ENCODE data around the gene MAST3.

The MAST3 gene

DNA sequence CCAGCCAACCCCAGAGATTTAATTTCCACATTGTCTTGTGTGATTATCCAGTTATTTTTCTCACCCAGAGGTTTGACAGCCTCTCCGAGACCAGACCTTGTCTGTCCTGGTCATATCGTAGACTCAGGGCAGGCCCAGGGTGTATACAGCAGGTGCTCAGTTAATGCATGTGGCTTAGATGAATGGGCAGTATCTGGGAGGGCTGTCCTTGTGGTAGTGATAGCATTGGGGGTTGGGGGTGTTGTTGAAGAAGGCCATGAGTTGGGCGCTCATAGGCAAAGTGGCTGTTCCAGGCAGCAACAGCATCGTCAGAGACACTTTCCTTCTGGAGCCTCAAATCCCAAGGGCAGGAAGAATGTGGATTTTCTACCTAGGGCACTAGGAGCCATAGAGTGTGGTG is 16.9 kb downstream of the MAST3 start:
- DNase-seq = no peak

DNA sequence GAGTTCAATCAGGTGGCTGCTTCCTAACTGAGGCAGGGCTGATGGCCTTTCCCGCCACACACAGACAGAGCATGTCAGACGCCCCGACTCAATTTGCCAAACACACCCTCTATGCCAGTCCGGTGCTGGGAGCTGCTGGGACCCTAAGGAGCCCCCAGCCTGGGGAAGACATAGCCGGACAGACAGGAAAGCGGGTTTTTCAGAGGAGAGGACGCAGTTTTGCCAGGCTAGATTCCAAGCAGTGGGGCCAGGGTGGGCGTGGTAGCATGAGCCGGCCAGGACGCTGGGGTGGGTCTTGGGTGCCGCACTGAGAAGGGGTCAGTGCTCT is 19.8 kb downstream of the MAST3 start:
- DNase-seq = no peak

GRCh38 chr19:18117692-18118378 is 20.3 kb downstream of the MAST3 start:
- peak; percentile 97 for DNase-seq

GRCh38 chr19:18118420-18119012 is 20.9 kb downstream of the MAST3 start:
- DNase-seq = no peak

DNA sequence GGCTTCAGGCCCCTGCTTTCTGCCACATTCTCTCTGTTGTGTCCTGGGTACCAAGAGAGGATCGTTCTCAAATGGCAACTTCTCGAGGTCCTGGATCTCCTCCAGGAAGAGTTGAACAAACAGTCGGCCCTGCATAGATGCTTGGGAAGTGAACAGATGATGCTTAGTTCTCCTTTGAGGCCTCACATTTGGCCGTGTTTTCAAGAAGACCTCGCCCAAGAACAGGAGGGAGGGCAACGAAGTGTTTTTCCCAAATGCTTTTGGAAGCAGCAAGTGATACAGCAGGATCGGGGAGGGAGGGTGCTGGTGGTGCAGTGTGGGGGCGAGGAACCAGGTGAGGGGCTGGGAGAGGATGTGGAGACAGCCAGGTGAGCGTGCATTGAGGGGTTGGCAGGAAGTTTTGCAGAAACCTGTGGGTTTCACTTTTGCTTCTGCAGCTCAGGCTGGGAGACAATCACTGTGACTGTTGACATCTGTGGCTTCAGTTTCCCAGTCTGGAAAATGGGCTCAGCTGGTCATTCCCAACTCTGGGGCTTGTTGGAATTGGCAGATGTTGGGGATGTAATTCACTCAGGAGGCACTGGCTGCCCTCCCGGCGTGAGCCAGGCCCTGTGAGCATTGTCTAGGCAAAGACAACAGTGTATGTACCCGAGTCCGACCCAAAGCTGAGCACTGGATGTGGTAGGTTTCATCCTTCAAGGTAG is 21.6 kb downstream of the MAST3 start:
- DNase-seq = peak; percentile 66

DNA sequence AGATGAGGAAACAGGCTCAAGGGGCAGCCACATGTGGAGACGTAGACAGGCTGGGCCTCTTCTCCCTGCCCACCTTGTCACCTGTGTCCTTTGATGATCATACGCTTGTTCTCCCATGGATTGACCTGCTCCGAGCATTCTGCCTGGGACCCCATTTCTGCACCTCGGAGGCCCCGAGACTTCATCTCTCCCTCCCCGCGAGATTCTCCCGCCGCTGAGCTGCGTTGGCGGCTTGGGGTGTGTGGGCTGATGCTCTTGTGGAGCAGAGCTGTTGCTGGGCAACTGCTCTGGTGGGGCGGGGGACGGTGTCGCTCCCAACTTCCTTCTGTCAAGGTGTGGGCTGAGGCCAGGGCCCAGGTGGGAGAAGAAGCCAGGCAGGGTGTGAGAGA is 22.1 kb downstream of the MAST3 start:
- peak; percentile 70 for DNase-seq

DNA sequence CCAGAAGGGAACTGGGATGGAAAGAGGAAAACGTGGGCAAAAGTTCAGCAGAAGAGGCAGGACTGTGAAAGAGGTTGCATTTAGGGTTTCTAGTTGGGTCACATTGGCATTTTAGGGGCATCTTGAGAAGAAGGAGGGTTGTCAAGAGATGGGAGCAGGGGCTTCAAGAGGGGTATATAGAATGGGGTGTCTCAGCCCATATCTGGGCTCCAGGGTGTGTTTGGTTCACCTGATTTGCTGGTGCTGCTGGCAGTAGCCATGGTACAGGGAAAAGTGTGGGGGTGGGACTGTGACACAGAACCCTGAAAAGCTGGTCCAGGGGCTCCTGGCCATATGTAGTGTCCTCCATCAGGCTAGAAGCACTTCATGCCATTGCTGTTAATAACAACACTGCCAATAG is 22.5 kb downstream of the MAST3 start:
- no peak for DNase-seq

DNA sequence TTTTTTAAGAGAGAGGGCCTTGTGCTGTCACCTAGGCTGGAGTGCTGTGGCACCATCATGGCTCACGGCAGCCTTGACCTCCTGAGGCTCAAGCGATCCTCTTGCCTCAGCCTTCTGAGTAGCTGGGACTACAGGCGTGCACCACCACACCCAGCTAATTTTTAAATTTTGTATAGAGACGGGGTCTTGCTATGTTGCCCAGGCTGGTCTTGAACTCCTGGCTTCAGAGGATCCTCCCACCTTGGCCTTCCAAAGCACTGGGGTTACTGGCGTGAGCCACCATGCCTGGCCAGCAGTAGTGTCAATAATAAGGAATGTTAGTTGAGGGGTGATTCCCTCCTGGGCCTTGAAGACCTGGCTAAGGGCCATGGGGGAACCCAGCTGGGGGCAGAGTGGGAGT is 23.6 kb downstream of the MAST3 start:
- no peak for DNase-seq

- DNase-seq = no peak
Measured at GRCh38 chr19:18122424-18122823, 24.8 kb downstream of the MAST3 start.

DNA sequence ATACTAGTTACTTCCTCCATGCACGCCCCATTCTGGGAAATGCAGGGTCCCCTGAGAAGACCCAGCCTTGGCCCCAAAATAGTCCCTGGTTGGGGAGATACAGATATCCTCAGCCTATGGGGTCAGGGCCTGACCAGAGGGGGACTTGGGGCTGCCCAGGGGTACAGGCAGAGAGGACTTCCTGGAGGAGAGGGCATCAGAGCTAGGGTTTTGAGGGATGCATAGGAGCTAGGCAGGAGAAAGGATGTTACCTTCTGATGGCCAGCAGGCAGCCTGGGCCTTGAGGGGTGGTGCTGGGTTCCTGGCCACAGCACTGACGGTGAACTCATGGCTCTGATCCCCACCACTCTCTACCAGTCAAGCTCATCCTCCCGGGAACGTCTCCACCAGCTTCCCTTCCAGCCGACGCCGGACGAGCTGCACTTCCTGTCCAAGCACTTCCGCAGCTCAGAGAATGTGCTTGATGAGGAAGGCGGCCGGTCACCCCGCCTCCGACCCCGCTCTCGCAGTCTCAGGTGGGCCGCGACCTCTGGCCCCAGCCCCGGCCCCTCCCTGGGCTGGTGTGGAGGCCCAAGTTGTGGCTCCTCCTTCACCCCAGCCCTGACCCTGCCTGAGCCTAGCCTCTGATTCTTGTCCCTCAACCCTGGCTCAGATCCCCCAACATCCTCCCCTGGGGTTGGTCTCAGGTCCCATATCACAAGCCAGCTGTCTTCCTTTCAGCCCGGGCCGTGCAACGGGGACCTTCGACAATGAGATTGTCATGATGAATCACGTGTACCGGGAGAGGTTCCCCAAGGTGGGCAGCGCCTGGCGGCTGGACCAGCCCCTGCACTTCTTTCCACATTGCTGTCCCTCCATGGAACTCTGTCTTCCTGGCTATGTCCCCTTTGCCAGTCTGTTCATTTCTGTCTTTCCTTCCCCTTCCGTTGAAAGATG is 25.6 kb downstream of the MAST3 start:
- DNase-seq = no peak

DNA sequence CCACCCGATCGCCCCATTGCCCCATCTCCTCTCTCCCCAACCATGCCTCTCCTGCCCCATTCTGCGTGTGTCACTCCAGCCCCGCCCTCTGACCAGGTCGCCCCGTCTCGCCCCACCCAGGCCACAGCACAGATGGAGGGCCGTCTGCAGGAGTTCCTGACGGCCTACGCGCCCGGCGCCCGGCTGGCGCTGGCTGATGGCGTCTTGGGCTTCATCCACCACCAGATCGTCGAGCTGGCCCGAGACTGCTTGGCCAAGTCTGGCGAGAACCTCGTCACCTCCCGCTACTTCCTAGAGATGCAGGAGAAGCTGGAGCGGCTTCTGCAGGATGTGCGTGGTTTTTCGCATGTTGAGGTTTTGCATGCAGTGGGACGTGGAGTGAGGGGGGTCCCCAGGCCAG is 26.2 kb downstream of the MAST3 start:
- DNase-seq = no peak

DNA sequence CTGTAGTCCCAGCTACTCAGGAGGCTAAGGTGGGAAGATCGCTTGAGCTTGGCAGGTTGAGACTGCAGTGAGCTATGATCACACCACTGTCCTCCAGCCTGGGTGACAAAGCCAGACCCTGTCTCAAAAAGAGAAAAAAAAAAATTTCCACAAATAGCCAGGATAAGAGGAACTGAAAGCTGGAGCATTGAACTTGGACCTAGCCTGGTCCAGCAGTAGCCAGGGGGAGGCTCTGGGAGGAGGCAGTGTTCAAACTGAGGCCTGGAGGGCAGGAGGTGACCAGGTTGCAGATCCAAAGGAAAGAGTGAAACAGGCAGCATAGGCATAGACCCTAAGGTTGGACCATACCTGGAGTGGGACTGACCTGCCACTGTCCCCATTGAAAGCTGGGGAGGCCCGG is 28.5 kb downstream of the MAST3 start:
- DNase-seq = no peak

GRCh38 chr19:18128044-18128443 is 30.5 kb downstream of the MAST3 start:
- DNase-seq = peak; percentile 53

DNA sequence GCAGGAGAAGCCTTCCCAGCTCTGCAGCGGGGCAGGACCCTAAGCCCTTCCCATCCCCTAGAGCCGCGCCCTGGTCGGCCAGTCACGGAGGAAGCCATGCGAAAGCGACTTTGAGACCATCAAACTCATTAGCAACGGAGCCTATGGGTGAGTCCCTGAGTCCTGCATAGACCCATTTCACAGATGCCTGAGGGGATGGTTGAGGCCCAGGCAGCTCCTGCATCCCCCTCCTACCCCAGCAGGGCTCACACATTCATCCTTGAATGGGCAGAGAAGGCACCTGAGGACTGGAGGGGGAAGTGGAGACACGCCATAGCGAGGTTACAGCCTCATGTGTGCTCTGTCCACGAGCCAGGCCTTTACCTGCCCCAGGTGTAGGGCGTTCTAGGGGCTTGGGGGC is 31.2 kb downstream of the MAST3 start:
- DNase-seq = no peak

GRCh38 chr19:18130523-18131242 is 33.1 kb downstream of the MAST3 start:
- no peak for DNase-seq

DNA sequence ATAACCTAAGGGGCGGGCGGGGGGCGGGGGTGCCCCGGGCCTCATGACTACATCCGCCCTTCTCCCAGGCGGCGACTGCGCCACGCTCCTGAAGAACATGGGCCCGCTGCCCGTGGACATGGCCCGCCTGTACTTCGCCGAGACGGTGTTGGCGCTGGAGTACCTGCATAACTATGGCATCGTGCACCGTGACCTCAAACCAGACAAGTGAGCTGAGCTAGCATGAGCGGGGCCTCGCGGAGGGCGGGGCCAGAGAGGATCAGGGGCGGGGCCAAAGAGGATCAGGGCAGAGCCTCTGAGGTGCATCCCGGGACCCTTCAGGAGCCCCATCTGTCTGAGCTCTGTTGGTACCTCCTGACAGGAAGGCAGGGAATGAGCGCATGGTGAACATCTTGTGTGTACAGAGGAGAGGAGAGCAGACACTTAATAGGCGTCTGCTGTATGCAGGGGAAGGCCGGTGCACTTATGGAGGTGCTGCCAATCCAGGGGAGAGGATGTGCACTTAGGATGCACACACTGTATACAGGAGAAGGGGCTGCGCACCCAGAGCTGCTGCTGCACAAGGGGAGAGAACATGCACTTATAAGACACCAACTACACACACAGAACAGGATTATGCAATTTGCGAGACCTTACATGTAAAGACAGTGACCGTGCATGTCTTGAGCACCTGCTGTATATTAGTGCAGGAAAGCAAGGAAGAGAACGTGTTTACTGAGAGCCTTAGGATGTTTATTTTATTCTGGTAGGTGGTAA is 34.4 kb downstream of the MAST3 start:
- no peak for DNase-seq

GRCh38 chr19:18135712-18136584 is 38.4 kb downstream of the MAST3 start:
- no peak for DNase-seq

GRCh38 chr19:18137242-18137641 is 39.7 kb downstream of the MAST3 start:
- DNase-seq = no peak

GRCh38 chr19:18137657-18138339 is 40.2 kb downstream of the MAST3 start:
- DNase-seq = no peak

DNA sequence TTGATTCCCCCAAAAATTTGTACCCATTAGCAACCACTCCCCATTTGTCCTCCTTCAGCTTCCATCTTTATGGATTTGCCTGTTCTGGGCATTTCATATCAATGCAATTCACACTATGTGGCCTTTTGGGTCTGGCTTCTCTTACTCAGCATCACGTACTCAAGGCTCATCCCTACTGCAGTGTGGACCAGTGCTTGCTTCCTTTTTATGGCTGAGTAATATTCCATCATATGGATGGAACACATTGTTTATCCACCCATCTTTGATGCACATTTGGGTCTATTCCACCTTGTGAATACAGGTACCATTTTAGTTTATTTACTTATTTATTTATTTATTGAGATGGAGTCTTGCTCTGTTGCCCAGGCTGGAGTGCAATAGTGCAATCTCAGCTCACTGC is 42.9 kb downstream of the MAST3 start:
- no peak for DNase-seq
